ENCODE measurements around the gene EFCAB6.

The EFCAB6 gene

DNA sequence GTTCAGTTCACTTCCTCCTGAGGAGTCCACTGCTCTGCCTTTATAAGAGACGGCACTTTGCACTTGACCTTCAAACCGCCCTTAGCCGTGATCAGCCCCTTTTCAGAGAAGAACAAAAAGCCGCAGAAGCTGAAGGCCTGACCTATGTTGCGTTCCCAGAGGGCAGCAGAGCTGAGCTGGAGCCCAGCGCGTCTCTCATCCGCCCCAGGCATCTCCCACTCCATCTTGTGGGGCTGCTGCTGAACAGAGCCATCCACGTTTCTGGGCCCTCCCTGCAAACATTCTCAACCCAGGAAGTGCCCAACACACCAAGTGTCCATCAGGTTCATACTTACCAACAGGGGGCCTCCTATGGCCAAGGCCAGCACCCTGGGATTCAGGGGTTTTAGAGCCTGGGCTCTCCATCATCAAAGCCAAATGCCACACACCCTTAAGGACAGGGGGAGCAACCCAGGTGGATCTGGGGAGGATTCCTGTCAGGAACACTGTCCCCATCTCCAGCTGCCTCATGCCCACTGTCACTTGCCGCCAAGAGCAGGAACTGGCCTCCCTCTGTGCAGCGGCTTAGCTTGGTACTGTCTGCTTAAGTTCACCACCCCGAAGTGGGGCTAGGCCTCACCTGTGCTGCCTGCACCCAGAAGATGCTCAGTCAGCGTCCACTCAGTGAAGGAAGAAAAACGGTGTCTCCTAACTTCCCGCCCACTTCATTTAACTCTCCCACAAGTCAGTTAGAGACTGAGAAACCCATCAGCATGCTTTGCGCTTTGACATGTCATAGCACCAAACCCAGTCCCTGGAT is 16.0 kb upstream of the EFCAB6 start:
- no peaks in the 10 kb centered on the region for H3K4me1 Mint-ChIP-seq
- peaks cover 2% of the 10 kb centered on the region for H3K27me3 Mint-ChIP-seq
- peak overlapping the region; percentile 17 for H3K27ac Mint-ChIP-seq
- H3K9me3 Mint-ChIP-seq, result no peaks in the 10 kb centered on the region
- H3K4me3 Mint-ChIP-seq, result no peak overlapping the region
- H3K36me3 Mint-ChIP-seq, result no peaks in the 10 kb centered on the region

DNA sequence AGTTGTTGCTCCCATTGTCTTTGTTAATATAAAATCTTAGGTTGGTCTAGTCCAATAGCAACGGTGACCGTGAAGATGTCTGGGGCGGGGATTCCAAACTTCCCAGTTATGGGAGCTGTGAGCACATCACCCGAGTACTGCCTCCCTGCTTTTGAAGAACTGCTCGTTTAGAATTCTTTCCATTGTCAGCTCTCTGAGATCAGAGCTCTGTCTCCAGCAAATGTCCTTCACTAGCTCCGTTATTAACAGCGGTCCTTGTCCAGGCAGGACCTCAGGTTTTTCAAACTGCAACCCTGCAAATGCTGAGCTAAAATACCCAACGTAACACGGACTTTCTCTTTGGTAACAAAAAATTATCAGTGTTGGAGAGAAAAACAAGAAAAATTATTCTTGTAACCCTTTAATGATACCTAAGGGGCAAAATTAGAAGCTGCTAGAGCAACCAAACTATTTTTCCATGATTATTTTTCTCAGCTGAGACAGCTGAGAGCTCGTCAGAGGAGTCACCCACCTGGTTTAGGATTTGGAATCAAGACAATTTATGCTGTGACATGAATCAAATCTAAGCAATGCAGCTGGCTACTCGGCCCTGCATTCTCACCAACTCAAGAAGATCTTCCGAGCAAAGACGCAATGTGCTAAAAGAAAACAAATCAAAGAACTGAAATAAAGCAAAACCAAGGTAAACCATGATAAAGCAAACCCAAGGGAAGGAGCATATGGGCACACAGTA is 15.1 kb upstream of the EFCAB6 start:
- no peaks in the 10 kb centered on the region for H3K36me3 Mint-ChIP-seq
- no peaks in the 10 kb centered on the region for H3K4me1 Mint-ChIP-seq
- peaks cover 4% of the 10 kb centered on the region for H3K27me3 Mint-ChIP-seq
- H3K27ac Mint-ChIP-seq, result no peak overlapping the region
- H3K9me3 Mint-ChIP-seq, result no peaks in the 10 kb centered on the region
- H3K4me3 Mint-ChIP-seq, result no peak overlapping the region

DNA sequence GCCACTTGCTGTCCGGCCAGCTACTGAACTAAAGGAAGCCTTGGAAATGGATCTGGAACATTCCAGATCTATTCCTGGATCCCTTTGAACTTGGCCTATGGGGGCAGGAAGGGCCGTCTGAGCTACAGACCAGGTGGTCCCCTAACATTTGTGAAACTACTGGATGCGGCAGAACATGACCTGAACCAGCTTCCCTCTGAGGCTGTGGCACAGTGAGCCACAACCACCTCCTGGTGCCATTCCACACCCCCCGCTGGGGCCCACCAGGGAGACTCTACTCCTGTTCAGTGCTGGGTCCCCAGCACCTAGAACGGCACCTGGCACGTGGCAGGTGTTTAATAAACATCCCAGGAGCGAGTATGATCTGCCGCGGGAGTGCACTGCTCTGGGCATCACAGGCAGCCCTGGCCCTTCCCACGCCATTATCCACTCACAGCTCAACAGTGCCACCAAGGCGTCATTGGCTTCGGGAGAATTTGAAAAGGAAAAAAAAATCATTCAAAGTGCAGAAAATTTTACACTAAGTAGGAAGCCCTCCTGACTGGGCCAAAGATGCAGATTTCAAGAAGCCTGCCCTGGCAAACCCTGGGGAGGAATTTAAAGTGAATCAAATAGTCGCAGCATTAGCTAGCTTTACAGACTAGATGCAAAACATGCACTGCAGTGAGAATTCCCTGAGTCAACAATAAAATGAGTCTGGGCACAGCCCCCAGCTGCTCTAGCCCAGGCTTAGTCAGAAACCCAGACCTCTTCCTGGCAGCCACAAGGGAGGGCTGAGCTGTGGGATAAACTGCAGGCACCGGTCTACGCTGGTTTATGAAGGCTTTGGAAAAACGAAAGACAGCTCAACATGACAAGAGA is 14.3 kb upstream of the EFCAB6 start:
- Mint-ChIP-seq H3K4me3 (no peak overlapping the region), H3K27ac (no peak overlapping the region), H3K27me3 (peaks cover 6% of the 10 kb centered on the region), H3K9me3 (no peaks in the 10 kb centered on the region), H3K4me1 (no peaks in the 10 kb centered on the region), H3K36me3 (no peaks in the 10 kb centered on the region)

DNA sequence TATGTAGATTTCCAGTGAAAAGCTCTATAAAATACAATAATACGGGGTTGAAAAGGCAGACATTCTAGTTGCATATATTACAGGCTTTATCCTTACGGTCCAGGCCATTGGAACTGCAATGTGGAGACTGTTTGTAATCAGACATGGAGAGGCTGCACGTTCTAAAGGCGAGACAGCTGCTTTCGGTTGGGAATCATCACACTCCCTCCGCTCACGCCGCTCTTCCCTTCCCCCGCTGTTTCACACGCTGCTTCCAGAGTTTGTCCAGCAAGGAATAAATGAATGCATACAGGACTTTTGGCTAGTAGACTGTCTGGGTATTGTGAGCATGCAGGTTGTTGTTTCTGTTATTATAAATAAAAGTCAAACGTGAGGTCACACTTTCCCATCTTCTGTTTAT is 13.5 kb upstream of the EFCAB6 start:
- no peak overlapping the region for H3K4me3 Mint-ChIP-seq

DNA sequence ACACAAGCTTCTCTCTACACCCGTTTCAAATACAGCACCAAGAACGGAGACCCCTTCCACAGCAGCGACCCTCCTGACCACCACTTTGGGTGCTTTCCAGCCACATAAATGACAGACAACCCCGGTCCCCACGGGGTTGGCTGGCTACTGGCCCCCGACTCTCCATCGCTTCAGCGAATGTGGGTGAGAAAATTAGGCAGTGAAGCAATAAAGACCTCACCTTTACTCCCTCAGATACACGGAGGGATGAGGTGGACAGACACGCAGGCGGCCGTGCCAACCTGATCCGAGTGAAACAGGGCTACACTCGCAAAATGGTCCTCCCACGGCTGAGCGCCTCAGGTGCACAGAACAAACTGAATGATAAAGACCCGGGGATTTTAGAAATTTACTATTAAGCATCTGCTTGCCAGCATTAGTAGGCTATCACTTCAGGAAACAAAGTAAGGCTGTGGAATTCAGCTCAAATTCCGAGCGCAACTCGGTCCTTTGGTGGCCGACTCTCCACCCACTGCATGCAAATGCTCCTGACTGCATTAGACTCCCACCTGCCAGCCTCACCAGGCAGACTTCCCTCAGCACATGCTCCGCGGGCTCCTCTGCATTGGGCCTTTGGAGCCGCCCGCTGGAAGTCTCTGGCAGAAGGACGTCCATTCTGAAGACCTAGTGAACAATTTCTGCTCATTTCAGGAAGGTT is 12.8 kb upstream of the EFCAB6 start:
- H3K4me1 Mint-ChIP-seq, result no peaks in the 10 kb centered on the region
- no peaks in the 10 kb centered on the region for H3K9me3 Mint-ChIP-seq
- no peaks in the 10 kb centered on the region for H3K36me3 Mint-ChIP-seq
- no peak overlapping the region for H3K4me3 Mint-ChIP-seq
- peaks cover 9% of the 10 kb centered on the region for H3K27me3 Mint-ChIP-seq
- no peak overlapping the region for H3K27ac Mint-ChIP-seq

More for the DNA sequence above, 13.5 kb upstream of the EFCAB6 start:
- no peaks in the 10 kb centered on the region for H3K9me3 Mint-ChIP-seq
- peaks cover 9% of the 10 kb centered on the region for H3K27me3 Mint-ChIP-seq
- H3K27ac Mint-ChIP-seq, result no peak overlapping the region
- no peaks in the 10 kb centered on the region for H3K36me3 Mint-ChIP-seq
- H3K4me1 Mint-ChIP-seq, result no peaks in the 10 kb centered on the region

DNA sequence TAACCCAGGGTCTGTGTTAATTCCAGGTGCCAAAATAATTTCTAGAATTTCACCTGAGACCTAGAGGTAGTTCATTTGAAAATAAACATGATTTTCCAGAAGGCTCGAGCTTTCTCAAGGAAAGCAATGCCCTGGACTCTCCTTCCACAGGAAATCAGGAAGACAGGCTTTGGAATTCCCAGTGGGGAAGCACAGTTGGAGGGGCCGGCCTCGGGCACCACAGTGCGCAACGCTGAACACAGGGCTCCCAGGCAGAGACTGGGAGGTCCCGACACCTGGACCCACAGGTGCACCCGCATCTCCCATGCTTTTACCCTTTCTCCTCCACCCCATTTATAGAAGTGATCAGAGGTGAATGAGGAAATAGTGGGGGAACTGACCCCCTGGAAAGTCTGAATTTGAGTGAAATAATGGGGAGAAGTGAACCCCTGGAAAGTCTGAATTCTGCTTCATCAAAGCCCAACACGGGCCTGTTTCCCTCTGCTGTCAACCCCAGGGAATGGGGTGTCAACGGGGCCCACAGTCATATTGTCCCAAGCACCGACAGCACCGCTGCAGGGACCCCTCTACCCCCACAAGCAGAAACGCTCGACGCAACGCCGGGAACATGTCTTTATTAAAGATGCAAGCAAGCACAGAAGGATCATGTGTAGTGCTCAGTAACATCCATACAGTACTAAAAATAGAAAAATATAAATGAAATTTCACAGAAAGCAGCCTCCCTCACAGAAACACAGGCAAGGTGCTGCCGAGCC is 12.0 kb upstream of the EFCAB6 start:
- no peaks in the 10 kb centered on the region for H3K9me3 Mint-ChIP-seq
- H3K4me1 Mint-ChIP-seq, result no peaks in the 10 kb centered on the region
- H3K27ac Mint-ChIP-seq, result no peak overlapping the region
- peaks cover 9% of the 10 kb centered on the region for H3K27me3 Mint-ChIP-seq
- H3K36me3 Mint-ChIP-seq, result no peaks in the 10 kb centered on the region
- no peak overlapping the region for H3K4me3 Mint-ChIP-seq

DNA sequence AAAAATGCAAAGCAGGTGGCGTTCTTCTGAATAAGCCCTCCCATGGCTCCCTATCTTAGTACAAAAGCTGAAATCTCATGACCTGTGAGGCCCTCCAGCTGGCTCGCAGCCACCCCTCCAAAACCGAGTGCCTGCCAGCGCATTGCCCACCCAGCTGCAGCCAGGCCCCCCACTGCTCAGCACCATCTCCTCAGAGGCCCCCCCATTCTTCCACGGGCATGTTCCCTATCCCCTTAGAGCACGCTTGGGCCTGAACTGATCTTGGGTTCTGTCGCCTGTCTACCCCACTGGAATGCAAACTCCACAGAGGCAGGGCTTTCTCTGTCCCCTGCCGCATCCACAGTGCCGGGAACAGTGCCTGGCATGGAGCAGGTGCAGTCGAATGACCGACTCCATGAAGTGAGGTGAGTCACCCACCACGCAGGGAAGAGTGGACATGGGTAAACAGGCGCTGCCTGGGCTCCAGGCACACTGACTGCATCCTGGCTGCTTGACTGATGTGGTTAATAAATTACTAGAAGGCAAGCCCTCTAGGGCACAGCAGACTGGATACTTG is 11.3 kb upstream of the EFCAB6 start:
- H3K4me3 Mint-ChIP-seq, result no peak overlapping the region

DNA sequence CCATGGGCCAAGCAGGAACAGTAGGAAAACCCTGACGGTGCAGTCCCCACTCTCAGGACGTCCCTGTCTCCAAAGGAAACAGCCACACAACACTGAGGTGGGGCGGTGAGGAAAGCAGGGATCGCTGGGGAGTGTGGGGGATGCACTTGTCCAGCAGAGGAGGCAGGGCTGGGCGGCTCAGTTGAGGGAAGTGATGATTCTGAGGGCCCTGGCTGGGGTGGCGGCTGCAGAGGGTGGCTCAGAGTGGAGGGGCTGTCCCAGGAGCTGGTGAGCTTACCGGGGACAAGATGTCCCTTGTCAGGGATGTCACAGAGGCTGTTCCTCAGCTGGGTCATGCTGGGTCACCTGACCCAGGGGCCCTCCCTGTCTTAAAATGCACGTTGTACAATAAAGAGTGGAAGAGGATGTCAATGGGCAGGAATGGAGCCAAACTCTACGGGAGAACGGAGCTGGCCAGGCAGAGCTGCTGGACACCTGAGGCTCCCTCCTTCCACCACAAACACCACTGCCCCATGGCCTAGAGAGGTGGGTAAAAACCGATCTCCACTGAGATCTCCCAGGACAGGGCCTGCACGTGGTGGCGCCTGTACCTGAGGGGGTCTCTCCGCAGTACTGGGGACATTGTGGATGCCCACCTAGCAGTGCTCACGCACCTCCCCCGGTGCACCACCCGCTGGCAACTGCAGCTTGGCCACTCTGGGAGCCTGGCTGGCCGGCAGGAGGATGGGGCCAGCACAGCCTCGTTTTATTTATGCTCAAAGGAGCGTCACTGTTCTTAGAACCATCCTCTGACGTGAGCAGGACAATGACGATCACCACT is 9.7 kb upstream of the EFCAB6 start:
- Mint-ChIP-seq H3K36me3 (no peaks in the 10 kb centered on the region), H3K27ac (no peak overlapping the region), H3K4me1 (no peaks in the 10 kb centered on the region), H3K4me3 (no peak overlapping the region), H3K9me3 (no peaks in the 10 kb centered on the region), H3K27me3 (peaks cover 9% of the 10 kb centered on the region)

More for the DNA sequence above, 11.3 kb upstream of the EFCAB6 start:
- Mint-ChIP-seq H3K9me3 (no peaks in the 10 kb centered on the region), H3K36me3 (no peaks in the 10 kb centered on the region), H3K27me3 (peaks cover 9% of the 10 kb centered on the region), H3K4me1 (no peaks in the 10 kb centered on the region), H3K27ac (no peak overlapping the region)

DNA sequence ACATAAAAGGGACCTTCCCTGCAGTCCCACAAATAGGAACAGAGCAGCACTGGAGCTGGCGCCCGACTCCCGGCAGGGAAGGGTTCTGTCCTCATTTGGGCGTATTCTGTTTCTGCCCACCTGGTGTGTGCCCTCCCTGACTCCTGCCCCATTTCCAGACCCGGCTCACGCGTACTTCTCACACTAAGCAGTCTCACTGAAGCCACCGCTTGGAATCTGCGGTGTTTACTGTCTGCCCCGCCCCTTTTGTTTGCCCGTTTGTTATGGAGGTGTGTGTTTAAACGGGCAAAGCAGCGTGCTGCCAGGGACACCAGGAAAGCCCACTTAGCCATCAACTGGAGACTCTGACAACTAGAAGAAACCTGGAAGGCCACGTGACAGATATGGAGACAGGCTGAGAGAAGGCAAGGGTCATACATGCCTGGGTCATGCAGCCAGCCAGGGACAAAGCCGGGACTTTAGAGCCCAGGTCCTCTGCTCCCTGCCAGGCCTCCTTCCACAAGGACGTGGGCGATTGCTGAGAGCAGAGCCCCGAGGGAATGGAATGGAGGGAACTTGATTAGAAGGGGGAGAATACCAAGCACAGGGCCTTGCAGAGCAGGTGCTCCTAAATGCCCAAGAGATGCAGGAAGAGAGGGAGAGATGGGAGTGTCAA is 8.7 kb upstream of the EFCAB6 start:
- Mint-ChIP-seq H3K4me3 (no peak overlapping the region), H3K36me3 (no peaks in the 10 kb centered on the region), H3K27ac (no peak overlapping the region), H3K4me1 (no peaks in the 10 kb centered on the region), H3K27me3 (peaks cover 9% of the 10 kb centered on the region), H3K9me3 (no peaks in the 10 kb centered on the region)

DNA sequence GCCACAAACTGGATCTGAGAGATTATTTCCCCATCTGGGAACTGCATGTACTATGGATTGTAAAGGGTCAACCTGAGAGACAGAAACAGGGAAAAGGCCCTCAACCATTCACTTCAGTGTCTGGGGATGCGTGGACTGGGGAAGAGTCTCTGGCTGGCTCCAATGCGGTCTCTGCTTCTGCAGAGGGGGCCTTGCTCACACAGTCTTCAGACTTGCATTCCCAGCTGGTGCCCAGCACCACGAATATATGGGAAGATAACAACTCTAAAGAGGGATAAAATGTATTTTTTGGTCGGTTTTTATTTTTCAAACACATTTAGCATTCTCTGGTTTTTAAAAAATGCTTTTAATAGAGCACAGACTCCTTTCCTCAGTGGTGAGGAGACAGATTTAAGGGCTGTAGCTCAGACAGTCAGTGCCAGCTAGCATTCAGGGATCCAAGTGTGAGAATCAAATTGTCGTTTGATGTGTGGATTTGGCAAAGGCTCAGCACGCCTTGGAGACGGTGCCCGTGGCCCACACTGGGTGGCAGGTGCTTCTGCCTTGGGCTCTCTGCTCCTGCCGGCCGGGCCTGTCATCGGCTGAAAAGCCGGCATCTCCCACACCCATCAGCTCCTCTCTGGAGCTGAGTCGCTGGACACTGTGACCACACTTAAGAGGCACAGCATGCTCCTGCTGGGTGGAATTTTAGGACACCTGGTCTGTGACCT is 8.0 kb upstream of the EFCAB6 start:
- Mint-ChIP-seq H3K36me3 (peaks cover 1% of the 10 kb centered on the region), H3K9me3 (no peaks in the 10 kb centered on the region), H3K4me1 (no peaks in the 10 kb centered on the region), H3K4me3 (no peak overlapping the region), H3K27ac (no peak overlapping the region), H3K27me3 (peaks cover 9% of the 10 kb centered on the region)

DNA sequence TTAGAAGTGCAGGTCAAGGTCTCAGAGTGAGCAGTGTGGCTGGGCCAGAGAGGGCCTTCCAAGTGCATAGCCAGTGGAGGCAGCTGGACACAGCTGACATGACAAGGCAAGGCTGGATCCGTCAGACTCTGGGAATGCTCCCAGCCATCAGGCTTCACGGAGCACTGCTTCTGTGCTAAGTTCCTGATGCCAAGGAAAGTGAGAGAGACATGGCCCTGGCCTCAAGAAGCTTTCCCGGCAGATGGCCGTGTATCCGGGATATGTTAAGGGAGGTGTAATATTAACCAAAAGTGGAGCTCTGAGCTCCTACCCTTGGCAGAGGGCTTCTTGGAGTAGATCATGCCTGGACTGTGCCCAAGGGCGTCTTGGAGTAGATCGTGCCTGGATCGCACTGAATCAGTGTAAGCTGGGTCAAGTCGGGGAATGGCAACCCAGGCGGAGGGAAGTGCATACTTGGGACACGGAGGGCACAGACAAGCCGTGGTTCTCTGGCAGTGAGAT is 7.4 kb upstream of the EFCAB6 start:
- no peak overlapping the region for H3K27ac Mint-ChIP-seq
- no peaks in the 10 kb centered on the region for H3K4me1 Mint-ChIP-seq
- no peak overlapping the region for H3K4me3 Mint-ChIP-seq
- peaks cover 2% of the 10 kb centered on the region for H3K36me3 Mint-ChIP-seq
- no peaks in the 10 kb centered on the region for H3K9me3 Mint-ChIP-seq
- H3K27me3 Mint-ChIP-seq, result peaks cover 8% of the 10 kb centered on the region

DNA sequence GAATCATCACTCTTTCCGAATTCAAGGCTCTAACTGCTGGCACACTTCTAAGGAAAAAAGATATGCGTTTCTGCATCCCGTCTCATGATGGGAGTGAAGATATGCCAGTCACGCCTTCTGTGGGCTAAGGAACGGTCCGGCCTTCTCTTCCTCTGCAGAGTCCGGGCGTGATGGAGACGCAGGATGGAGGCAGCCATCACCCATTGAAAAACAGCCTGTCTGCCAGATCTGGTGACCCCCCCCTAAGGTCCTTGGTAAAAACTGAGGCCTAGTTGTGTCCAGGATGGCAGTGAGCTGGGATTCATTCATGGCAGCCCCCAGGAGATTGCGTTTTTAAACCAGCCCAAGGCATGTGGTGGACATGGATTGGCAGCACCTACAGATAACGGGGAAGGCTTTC is 6.9 kb upstream of the EFCAB6 start:
- Mint-ChIP-seq H3K4me3 (no peak overlapping the region), H3K27ac (no peak overlapping the region), H3K4me1 (peaks cover 3% of the 10 kb centered on the region), H3K27me3 (peaks cover 8% of the 10 kb centered on the region), H3K36me3 (peaks cover 3% of the 10 kb centered on the region), H3K9me3 (no peaks in the 10 kb centered on the region)

DNA sequence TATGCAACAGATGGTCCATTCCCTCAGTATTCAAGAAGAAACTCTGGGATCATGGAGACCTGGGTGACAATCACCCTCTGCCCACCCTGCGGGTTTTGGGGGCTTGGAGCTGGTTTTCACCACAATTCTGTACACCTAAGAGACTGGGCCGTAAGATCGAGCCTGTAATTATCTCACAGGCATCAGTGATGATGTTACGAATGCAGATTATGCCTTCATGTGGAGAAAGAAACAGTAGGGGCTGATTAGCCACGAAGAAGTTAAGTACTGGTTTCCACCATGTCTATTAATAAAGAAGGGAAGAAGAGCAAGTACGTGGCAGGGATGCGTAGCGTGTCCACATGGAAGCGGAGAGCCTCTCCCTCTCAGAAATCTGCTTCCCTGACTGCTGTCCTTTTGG is 5.3 kb upstream of the EFCAB6 start:
- peaks cover 4% of the 10 kb centered on the region for H3K36me3 Mint-ChIP-seq
- no peaks in the 10 kb centered on the region for H3K9me3 Mint-ChIP-seq
- H3K27me3 Mint-ChIP-seq, result peaks cover 5% of the 10 kb centered on the region
- no peak overlapping the region for H3K4me3 Mint-ChIP-seq
- H3K4me1 Mint-ChIP-seq, result peaks cover 13% of the 10 kb centered on the region
- H3K27ac Mint-ChIP-seq, result no peak overlapping the region
